Stimulated activated CD8-positive, alpha-beta memory T cell treated with anti-CD3 and anti-CD28 coated beads, Interleukin-4, amount 100 ng/mL, for 1 hour (primary cell): Measurements from ENCODE around the gene PCDHGA1.

Experiments used
- DNase-seq, 2 donors: peaks; one replicate each; pipeline ENCODE4 v3.0.0-alpha.2; 2020; ENCODE audit warnings: low read depth in 2 of 2, low spot score in 1 of 2

PCDHGA1 gene

GRCh38 chr5:141439411-141440141, 109.3 kb downstream of the PCDHGA1 start:
- DNase-seq: no peak

- DNase-seq: no peak
Observed at GRCh38 chr5:141440341-141440740, 110.0 kb downstream of the PCDHGA1 start.

GRCh38 chr5:141441571-141442170, 111.4 kb downstream of the PCDHGA1 start:
- no peak for DNase-seq

- DNase-seq: no peak
Observed at GRCh38 chr5:141465351-141465750, 135.0 kb downstream of the PCDHGA1 start.

GRCh38 chr5:141475625-141476131, 145.4 kb downstream of the PCDHGA1 start, which contains the start of gene PCDHGC3:
PCDHGC3 (plus strand) TSS chr5:141475966; CDS start chr5:141476117, 151 bp downstream.
- no peak for DNase-seq

- DNase-seq: no peak
Observed at GRCh38 chr5:141476132-141476911, 146.0 kb downstream of the PCDHGA1 start.

- DNase-seq: no peak
Observed at GRCh38 chr5:141477044-141477575, 146.8 kb downstream of the PCDHGA1 start.

GRCh38 chr5:141477815-141478214, 147.5 kb downstream of the PCDHGA1 start:
- DNase-seq: no peak

- no peak for DNase-seq
Observed at GRCh38 chr5:141478321-141478945, 148.1 kb downstream of the PCDHGA1 start.

GRCh38 chr5:141479776-141480175, 149.5 kb downstream of the PCDHGA1 start:
- DNase-seq: no peak

- DNase-seq: no peak
Observed at GRCh38 chr5:141483902-141484301, 153.6 kb downstream of the PCDHGA1 start.

GRCh38 chr5:141484310-141484640, 154.0 kb downstream of the PCDHGA1 start:
- DNase-seq: no peak

GRCh38 chr5:141484641-141485311, 154.5 kb downstream of the PCDHGA1 start, which contains the start of gene PCDHGC4:
PCDHGC4 (plus strand) TSS chr5:141485030; CDS start chr5:141485174, 144 bp downstream.
- no peak for DNase-seq

- DNase-seq: no peak
Observed at GRCh38 chr5:141485321-141486055, 155.2 kb downstream of the PCDHGA1 start.

GRCh38 chr5:141486091-141486490, 155.8 kb downstream of the PCDHGA1 start:
- DNase-seq: no peak

GRCh38 chr5:141487131-141487530, 156.8 kb downstream of the PCDHGA1 start:
- no peak for DNase-seq

- DNase-seq: no peak
Observed at GRCh38 chr5:141488591-141489561, 158.6 kb downstream of the PCDHGA1 start, which contains the start of gene PCDHGC5. PCDHGC5 (plus strand) TSS chr5:141489081; CDS start chr5:141489241, 160 bp downstream.

- DNase-seq: no peak
Observed at GRCh38 chr5:141489841-141490240, 159.5 kb downstream of the PCDHGA1 start.
